HG03469 (cell line): ENCODE data around the gene CDK11A.

ENCODE experiments used
- ATAC-seq: cut with Tn5 transposase; IDR thresholded peaks from one replicate; pipeline ENCODE4 v1.9.1; 2021; ENCODE audit warnings: mild to moderate bottlenecking, moderate library complexity, moderate number of reproducible peaks; ENCODE audit not compliant: unreplicated experiment

CDK11A gene

GRCh38 chr1:1724035-1724864 is at the start of gene CDK11A:
CDK11A (minus strand) TSS chr1:1724357; CDS start chr1:1722818, 1,539 bp downstream.
- ATAC-seq, result peak; percentile 93

DNA sequence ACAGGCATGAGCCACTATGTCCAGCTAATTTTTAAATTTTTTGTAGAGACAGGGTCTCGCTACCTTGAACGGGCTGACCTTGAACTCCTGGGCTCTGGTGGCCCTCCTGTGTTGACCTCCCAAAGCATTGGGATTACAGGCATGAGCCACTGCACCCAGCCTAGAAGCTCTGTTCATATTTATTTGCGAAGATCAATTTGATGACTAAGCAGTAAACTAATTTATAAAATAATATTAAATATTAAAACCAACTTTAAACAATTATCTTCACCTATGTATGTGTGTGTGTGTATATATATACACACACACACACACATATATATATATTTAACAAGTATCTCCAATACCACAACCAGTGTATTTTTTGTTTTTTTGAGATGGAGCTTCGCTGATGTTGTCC is 49.7 kb upstream of the CDK11A start:
- ATAC-seq, result no peak

- ATAC-seq, result no peak
Observed at GRCh38 chr1:1771096-1771495, 46.9 kb upstream of the CDK11A start.

- no peak for ATAC-seq
Observed at GRCh38 chr1:1770102-1770501, 45.9 kb upstream of the CDK11A start.

DNA sequence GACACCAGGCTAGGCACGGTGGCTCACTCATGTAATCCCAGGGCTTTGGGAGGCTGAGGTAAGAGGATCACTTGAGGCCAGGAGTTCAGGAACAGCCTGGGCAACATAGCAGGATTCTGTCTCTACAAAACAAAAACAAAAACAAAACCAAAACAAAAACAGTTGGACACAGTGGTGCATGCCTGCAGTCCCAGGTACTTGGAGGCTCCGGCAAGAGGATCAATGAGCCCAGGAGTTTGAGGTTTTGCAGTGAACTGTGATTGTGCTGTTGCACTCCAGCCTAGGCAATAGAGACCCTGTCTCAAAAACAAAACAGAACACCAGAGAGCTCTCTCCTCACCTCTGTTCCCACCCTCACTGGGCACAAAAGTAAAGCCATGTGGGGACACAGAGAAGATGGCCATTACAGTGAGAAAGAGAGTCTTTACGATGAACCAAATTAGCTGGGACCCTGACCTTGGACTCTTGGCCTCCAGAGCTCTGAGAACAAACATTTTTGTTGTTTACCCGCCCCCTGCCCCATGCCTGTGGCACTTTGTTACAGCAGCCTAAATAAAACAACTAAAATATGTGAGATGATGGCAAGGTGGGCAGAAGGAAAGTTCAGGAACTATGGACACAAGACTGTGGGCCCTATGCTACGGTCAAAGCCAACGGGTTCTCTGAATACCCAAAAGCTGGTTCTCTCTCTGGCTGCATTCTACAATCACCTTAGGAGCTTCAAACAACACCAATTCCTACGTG is 44.3 kb upstream of the CDK11A start:
- ATAC-seq, result no peak

DNA sequence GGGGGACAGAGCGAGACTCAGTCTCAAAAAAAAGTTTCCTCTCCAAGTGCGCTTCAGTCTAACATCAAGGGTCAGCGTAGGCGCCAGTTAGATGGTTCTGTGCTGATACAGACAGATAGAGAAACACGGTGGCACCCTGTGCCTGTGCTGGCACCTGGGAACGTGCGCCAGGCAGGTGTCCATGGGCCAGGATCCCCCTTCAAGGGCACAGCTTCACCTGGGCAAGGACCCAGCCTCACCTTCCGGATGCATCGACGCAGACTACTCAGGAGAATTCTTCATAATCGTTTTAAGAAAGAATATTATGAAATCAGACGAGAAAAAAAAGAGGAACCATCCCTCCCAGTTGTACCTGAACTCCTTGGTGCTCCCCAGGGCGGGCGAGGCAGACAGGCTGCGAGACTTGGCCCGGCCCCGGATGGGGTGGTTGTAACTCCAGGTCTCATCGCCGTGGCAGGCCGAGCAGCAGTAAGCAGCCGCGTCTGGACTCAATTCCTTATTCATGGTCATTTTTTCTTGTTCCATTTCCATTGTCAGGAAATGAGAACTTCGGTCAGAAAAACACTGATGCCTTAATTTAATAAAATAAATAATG is 40.8 kb upstream of the CDK11A start:
- ATAC-seq, result no peak

DNA sequence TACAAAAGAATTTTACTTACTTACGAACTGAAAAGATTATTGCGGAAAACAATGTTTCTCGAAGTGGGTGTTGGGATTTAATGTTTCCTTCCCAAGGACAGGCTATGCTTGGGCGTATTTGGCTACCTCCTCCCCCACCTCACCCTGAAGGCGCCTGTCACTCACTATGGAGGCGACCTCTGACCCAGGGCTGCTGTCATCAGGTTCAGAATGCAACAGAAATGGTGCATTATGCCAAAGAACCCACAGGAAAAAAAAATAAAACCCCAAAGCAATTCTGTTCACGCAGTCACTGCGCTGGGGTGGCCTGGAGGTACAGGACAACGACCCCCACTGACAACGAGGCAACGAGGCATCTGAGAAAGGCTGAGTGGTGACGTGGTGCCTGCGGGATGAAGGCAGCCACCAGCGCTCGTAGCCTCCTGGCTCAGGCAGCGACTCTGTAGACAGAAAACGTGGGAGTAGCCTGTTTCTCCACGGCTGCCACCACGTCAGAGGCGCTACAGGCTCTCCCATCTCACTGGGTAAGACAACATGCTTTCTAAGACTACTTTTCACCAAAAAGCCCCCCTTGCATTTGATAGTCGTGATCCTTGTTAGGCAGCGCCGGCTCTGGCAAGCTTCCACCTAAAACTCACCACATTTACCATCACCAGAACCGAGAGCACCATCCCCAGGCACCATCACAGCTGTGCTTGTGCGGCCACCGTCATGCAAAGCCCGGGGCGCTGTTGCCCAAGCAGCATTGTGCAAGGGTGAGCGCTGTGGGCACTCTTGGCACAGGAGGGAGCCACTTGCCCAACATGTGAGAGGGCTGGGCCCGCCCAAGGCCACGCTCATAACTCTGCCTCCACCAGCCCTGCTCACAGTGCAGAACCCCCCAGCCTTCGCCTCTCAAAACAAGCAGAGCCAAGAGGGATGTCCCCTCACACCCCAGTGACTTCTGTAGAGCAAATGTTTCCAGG is 39.8 kb upstream of the CDK11A start:
- no peak for ATAC-seq

- ATAC-seq, result no peak
Observed at GRCh38 chr1:1761504-1762376, 37.6 kb upstream of the CDK11A start.

DNA sequence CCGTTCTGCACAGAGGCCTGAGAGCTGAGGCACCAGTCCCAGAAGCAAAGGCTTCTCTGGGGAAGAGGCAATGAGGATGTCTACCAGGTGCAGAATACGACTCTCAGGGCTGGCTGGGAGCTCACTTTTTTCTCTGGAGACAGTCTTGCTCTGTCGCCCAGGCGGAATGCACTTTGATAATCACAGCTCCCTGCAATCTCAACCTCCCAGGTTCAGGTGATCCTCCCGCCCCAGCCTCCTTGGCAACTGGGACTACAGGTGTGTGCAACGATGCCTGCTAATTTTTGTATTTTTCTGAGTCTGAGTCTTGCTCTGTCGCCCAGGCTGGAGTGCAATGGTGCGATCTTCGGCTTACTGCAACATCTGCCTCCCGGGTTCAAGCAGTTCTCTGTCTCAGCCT is 36.6 kb upstream of the CDK11A start:
- no peak for ATAC-seq

- ATAC-seq, result no peak
Observed at GRCh38 chr1:1760345-1760650, 36.1 kb upstream of the CDK11A start.

GRCh38 chr1:1759456-1760344 is 35.5 kb upstream of the CDK11A start:
- ATAC-seq, result no peak

DNA sequence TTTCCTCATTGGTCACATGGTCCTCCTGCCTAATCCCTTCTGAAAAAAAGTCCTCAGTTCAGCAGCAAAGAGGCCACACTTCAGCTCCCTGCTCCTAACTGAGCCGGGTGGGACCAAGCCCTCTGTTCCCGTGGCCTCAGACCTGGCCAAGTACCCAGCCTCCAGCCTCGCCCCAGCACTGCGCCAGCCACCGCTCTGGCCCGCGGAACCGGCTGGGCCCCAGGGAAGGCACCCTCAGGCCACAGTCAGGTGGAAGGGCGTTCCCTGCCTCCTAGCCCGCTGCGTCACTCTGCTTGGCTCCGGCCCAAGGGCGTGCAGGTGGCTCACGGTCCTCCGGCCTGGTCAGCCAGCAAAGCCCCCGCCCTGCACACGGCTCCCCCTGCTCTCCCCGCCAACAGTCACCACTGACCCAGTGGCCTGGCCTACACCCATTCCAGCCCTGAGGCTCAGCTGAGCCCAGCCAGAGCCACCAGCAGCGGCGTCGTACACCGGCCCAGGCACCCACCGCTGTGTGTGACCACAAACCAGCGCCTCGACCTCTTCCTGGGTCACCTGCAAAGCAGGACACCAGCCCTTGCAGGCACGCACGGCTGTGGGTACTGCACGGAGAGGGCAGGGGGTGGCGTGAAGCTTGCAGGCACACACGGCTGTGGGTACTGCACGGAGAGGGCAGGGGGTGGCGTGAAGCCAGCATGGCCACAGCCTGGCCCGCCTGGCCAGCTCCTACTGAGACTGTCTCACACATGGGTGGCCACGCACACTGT is 34.7 kb upstream of the CDK11A start:
- no peak for ATAC-seq

- ATAC-seq, result no peak
Observed at GRCh38 chr1:1758059-1758621, 34.0 kb upstream of the CDK11A start.

GRCh38 chr1:1757422-1758058 is 33.4 kb upstream of the CDK11A start:
- ATAC-seq, result no peak

- no peak for ATAC-seq
Observed at GRCh38 chr1:1756661-1757421, 32.7 kb upstream of the CDK11A start.

DNA sequence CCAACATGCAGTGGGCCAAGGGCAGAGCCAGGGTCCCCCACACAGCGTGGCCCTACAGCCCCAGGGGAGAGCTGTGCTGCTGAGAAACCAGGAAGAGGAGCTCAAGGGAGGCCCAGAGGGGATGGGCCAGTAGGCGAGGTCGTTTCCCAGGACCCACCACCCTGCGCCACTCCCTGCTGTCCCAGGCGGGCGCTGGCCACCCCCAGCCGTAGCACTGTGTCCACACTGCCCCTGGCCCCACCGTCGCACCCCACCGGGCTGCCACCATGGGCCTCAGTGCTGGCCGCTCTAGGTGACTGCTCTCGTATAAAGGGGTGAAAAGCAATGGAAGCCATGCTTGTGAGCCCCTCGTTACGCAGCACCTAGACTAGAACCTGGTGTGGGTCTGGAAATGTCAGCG is 31.7 kb upstream of the CDK11A start:
- ATAC-seq, result no peak

- ATAC-seq, result no peak
Observed at GRCh38 chr1:1755426-1755825, 31.3 kb upstream of the CDK11A start.
